Suprapubic skin (tissue), 4 donors: ENCODE data around the gene GDA. TPM values are rescaled to one million over a fixed set of nuclear protein-coding genes. Genes with fewer than 3 reads are reported as not detected.

ENCODE experiments used
- DNase-seq, 2 donors: peaks; one replicate each; pipeline ENCODE4 v3.0.0-alpha.2; 2019; ENCODE audit warnings: low spot score in 2 of 2
- H3K27ac ChIP-seq: fragments of 200-600 bp; sonication (generic); one replicate; pipeline ENCODE4 v1.5.1; 2019
- H3K27me3 ChIP-seq: fragments of 200-600 bp; sonication (generic); one replicate; pipeline ENCODE4 v1.5.1; 2019
- H3K36me3 ChIP-seq: fragments of 200-600 bp; sonication (generic); one replicate; pipeline ENCODE4 v1.5.1; 2019
- H3K4me1 ChIP-seq: fragments of 200-600 bp; sonication (generic); one replicate; pipeline ENCODE4 v1.5.1; 2019
- H3K4me3 ChIP-seq: fragments of 200-600 bp; sonication (generic); one replicate; pipeline ENCODE4 v1.5.1; 2019; ENCODE audit warnings: mild to moderate bottlenecking
- H3K9me3 ChIP-seq: fragments of 200-600 bp; sonication (generic); one replicate; pipeline ENCODE4 v1.5.1; 2019
- EP300 ChIP-seq: sonication (generic); formaldehyde crosslinking; IDR thresholded peaks from one replicate; pipeline ENCODE4 v1.6.1; 2017; ENCODE audit warnings: antibody characterized with exemption
- POLR2A ChIP-seq, 2 donors: fragments of 450-650 bp; IDR thresholded peaks; one replicate each; pipeline ENCODE4 v1.6.1; 2017; ENCODE audit warnings: antibody characterized with exemption in 2 of 2, mild to moderate bottlenecking in 2 of 2, moderate library complexity in 2 of 2
- POLR2AphosphoS5 ChIP-seq, 3 donors: sonication (generic); formaldehyde crosslinking; IDR thresholded peaks; one replicate each; pipeline ENCODE4 v1.6.1; 2017; ENCODE audit warnings: antibody characterized with exemption in 3 of 3
- WGBS: methylation state at CpG from one replicate; pipeline ENCODE4 v1.1.5; 2018; 5-methylcytosine and 5-hydroxymethylcytosine counted together
- total RNA-seq, 4 donors: library from RNA; depleted of rRNA; stranded (reverse); fragments of >200 nt; gene quantifications; one replicate each; pipeline ENCODE4 v1.1.0, GENCODE V29; 2016
- TF ChIP-seq, protein P1 (sequence below), 2 donors: fragments of 200-600 bp in 1 of 2; fragments of 450-650 bp in 1 of 2; sonication (generic) in 1 of 2; IDR thresholded peaks; one replicate each; pipeline ENCODE4 v1.5.1; 2016 to 2019; ENCODE audit warnings: antibody characterized with exemption in 2 of 2, mild to moderate bottlenecking in 1 of 2, moderate library complexity in 1 of 2

GDA gene
- total RNA-seq, 4 donors from 2014 or later: 0.16 to 2.6 (median 1.6) TPM

DNA sequence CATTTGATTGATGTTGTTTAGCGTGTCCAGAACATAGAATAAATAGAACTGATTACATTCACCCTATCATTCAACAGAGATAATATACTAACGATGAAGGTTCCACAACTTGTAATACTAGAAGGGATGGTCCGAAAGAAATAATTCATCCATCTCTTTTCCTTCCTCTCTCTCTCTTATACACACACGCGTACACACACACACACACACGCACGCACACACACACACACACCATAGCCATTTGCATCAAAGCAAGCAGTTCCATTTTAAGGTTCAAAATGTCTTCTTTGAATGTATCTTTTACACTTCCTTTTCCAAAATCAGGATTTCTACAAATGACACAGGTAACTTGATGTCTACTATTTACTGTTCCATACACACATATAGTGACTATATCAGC, 887 bp downstream of the GDA start:
- no peak for DNase-seq
- H3K36me3 ChIP-seq: no peaks in the 10 kb centered on the region
- no peak overlapping the region for H3K27ac ChIP-seq
- peaks cover 5% of the 10 kb centered on the region for H3K4me1 ChIP-seq
- H3K9me3 ChIP-seq: no peaks in the 10 kb centered on the region
- TF ChIP-seq, protein P1, sequence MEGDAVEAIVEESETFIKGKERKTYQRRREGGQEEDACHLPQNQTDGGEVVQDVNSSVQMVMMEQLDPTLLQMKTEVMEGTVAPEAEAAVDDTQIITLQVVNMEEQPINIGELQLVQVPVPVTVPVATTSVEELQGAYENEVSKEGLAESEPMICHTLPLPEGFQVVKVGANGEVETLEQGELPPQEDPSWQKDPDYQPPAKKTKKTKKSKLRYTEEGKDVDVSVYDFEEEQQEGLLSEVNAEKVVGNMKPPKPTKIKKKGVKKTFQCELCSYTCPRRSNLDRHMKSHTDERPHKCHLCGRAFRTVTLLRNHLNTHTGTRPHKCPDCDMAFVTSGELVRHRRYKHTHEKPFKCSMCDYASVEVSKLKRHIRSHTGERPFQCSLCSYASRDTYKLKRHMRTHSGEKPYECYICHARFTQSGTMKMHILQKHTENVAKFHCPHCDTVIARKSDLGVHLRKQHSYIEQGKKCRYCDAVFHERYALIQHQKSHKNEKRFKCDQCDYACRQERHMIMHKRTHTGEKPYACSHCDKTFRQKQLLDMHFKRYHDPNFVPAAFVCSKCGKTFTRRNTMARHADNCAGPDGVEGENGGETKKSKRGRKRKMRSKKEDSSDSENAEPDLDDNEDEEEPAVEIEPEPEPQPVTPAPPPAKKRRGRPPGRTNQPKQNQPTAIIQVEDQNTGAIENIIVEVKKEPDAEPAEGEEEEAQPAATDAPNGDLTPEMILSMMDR (IDR thresholded peaks at IDR 0.05): no peak
- TF ChIP-seq POLR2A (IDR thresholded peaks at IDR 0.05) (no peak), POLR2AphosphoS5 (IDR thresholded peaks at IDR 0.05) (no peak), EP300 (no peak)
- H3K4me3 ChIP-seq: no peak overlapping the region
- 84% methylated on average over 7 of the region's 7 CpGs for WGBS
- H3K27me3 ChIP-seq: peaks cover 35% of the 10 kb centered on the region

DNA sequence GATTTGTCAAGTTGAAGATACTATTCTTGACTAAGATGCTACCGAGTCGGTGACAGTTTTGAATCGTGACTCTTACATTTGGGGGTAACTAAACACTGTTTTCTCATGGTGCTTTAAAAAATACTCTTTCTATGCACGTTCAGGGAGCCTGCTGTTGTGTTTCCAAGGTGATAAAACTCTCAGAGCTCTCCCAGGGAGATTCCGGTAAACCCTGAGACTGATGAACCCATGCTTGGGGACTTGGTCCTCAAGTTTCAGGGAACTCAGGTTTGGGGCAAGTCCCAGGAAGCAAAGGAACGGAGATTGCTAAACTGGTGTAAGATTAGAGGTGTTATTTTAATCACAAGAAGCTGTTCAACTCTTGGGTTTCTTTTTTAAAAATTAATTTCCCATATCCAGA, 1.4 kb downstream of the GDA start:
- no peak overlapping the region for H3K27ac ChIP-seq

DNA sequence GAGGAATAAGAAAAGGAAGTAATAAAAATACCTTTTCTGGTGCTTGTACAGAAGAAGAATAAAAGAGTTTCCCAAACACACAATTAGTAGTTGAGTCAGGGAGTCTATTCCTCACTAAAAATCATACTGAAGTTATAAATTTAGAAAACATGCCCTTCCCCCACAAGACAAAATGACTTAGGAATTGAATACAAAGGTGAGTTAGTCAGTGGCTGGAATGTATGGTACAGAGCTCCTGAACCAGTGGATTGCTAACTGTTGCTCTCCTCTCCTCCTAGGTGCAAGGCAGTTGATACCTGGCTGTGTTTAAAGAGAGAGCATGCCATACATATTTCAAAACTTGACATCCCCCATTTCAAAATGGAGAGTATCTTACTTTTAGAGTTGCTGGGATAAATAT, 1.9 kb downstream of the GDA start:
- H3K9me3 ChIP-seq: no peaks in the 10 kb centered on the region
- peaks cover 5% of the 10 kb centered on the region for H3K4me1 ChIP-seq
- TF ChIP-seq POLR2A (IDR thresholded peaks at IDR 0.05) (no peak), EP300 (no peak), POLR2AphosphoS5 (IDR thresholded peaks at IDR 0.05) (no peak)
- TF ChIP-seq, protein P1 (IDR thresholded peaks at IDR 0.05): no peak
- no peak for DNase-seq
- H3K36me3 ChIP-seq: no peaks in the 10 kb centered on the region
- no peak overlapping the region for H3K4me3 ChIP-seq
- H3K27me3 ChIP-seq: peaks cover 35% of the 10 kb centered on the region
- no peak overlapping the region for H3K27ac ChIP-seq

More for the DNA sequence above, 1.4 kb downstream of the GDA start:
- WGBS: 59% methylated on average over 6 of the region's 6 CpGs
- no peaks in the 10 kb centered on the region for H3K9me3 ChIP-seq
- H3K4me1 ChIP-seq: peaks cover 5% of the 10 kb centered on the region
- H3K36me3 ChIP-seq: no peaks in the 10 kb centered on the region
- peaks cover 35% of the 10 kb centered on the region for H3K27me3 ChIP-seq
- TF ChIP-seq POLR2A (IDR thresholded peaks at IDR 0.05) (no peak), POLR2AphosphoS5 (IDR thresholded peaks at IDR 0.05) (no peak), EP300 (no peak)
- TF ChIP-seq, protein P1 (IDR thresholded peaks at IDR 0.05): no peak
- no peak overlapping the region for H3K4me3 ChIP-seq
- no peak for DNase-seq

DNA sequence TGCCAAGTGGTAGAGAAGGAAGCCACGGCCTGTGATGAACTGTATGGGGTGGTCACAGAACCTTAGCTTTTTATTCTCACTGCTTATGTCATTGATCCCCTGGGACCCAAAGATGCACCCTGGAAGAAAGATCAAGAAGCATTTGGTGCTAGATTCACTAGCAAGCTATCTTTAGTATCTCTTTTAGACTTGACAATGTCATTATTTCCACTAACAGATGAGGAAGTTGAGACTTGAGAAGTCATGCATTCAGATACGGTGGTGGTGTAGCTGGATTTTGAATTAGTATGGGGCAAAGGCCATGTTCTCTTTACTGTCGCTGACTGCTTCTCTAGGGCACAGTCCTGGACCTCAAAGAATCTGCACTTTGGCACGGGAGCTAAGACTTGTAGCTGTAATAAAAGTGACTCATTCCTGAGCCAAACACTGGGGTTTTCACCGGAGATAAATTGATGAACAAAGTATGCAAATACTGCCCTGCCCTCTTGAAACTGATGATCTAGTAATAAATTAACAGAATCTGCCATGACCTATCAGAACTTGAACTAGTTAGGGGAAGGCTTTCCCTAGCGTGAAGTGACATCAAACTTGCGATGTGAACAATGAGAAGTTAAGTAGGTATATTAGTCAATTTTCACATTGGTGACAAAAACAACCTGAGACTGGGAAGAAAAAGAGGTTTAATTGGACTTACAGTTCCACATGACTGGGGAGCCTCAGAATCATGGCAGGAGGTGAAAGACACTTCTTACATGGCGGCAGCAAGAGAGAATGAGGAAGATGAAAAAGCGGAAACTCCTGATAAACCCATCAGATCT, 5.4 kb downstream of the GDA start:
- no peak for DNase-seq
- Histone ChIP-seq H3K27me3 (peaks cover 13% of the 10 kb centered on the region), H3K36me3 (no peaks in the 10 kb centered on the region), H3K4me3 (no peak overlapping the region), H3K27ac (no peak overlapping the region), H3K4me1 (no peaks in the 10 kb centered on the region), H3K9me3 (no peaks in the 10 kb centered on the region)
- WGBS: 68% methylated on average over 9 of the region's 9 CpGs
- TF ChIP-seq, protein P1 (IDR thresholded peaks at IDR 0.05): no peak
- TF ChIP-seq EP300 (no peak), POLR2AphosphoS5 (IDR thresholded peaks at IDR 0.05) (no peak), POLR2A (IDR thresholded peaks at IDR 0.05) (no peak)

DNA sequence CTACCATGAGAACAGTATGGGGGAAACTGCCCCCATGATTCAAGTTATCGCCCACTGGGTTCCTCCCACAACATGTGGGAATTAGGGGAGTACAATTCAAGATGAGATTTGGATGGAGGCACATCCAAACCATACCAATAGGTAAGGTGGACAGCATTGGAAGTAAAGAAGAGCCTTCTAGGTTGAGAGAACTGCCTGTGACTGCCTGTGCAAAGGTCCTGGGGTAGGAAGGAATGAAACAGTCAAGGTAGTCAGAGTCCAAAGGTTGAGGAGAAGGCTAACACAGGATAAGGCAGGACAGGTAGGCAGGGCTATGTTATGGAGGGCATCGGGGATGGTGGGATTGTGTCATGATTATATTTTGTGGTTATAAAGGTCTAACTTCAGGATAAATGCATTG, 6.1 kb downstream of the GDA start:
- WGBS: 85% methylated on average over 2 of the region's 2 CpGs
- no peak overlapping the region for H3K27ac ChIP-seq
- peaks cover 7% of the 10 kb centered on the region for H3K27me3 ChIP-seq
- no peaks in the 10 kb centered on the region for H3K4me1 ChIP-seq
- TF ChIP-seq EP300: no peak
- TF ChIP-seq POLR2A (IDR thresholded peaks at IDR 0.05): no peak
- no peak for TF ChIP-seq POLR2AphosphoS5 (IDR thresholded peaks at IDR 0.05)
- TF ChIP-seq, protein P1 (IDR thresholded peaks at IDR 0.05): no peak
- no peak for DNase-seq
- no peaks in the 10 kb centered on the region for H3K9me3 ChIP-seq
- no peak overlapping the region for H3K4me3 ChIP-seq
- H3K36me3 ChIP-seq: no peaks in the 10 kb centered on the region
